Measurements from ENCODE around the gene STAT5B.
"Not testable (repeated sequence)": the region's sequence is repeated elsewhere in the genome, so short reads cannot be mapped to it uniquely, and the experiment has no call there.

The STAT5B gene

GRCh38 chr17:42240201-42240600 is 36.0 kb downstream of the STAT5B start:
- TF ChIP-seq CTCF (IDR thresholded peaks at IDR 0.05), result no peak
- H3K9ac ChIP-seq, result no peak overlapping the region
- no peak overlapping the region for H3K4me2 ChIP-seq (ENCODE audit: low read length)
- no peaks in the 10 kb centered on the region for H3K36me3 ChIP-seq (ENCODE audit: control insufficient read depth, insufficient read depth, low read length)
- H3K9me3 ChIP-seq (ENCODE audit: control insufficient read depth, low read length), result no peaks in the 10 kb centered on the region
- H3K4me1 ChIP-seq, result no peaks in the 10 kb centered on the region
- H2AFZ ChIP-seq, result no peak overlapping the region
- no peak overlapping the region for H3K27ac ChIP-seq
- H3K27me3 ChIP-seq (ENCODE audit: control insufficient read depth, insufficient read depth, low read length), result no peaks in the 10 kb centered on the region
- no peak overlapping the region for H3K4me3 ChIP-seq (ENCODE audit: low read depth, low read length)
- peaks cover 54% of the 10 kb centered on the region for H3K79me2 ChIP-seq

- not testable (repeated sequence) for H3K9ac ChIP-seq; H3K36me3 ChIP-seq (ENCODE audit: control insufficient read depth, insufficient read depth, low read length); H3K4me2 ChIP-seq (ENCODE audit: low read length); H3K4me1 ChIP-seq; H3K9me3 ChIP-seq (ENCODE audit: control insufficient read depth, low read length); H3K4me3 ChIP-seq (ENCODE audit: low read depth, low read length); H2AFZ ChIP-seq; H3K27ac ChIP-seq; H3K27me3 ChIP-seq (ENCODE audit: control insufficient read depth, insufficient read depth, low read length)
- peaks cover 54% of the 10 kb centered on the region for H3K79me2 ChIP-seq
These were observed 36.6 kb downstream of the STAT5B start for GRCh38 chr17:42239576-42239975.

- Histone ChIP-seq H3K27ac (no peak overlapping the region), H3K9me3 (ENCODE audit: control insufficient read depth, low read length) (no peaks in the 10 kb centered on the region), H2AFZ (no peak overlapping the region), H3K27me3 (ENCODE audit: control insufficient read depth, insufficient read depth, low read length) (no peaks in the 10 kb centered on the region), H3K4me3 (ENCODE audit: low read depth, low read length) (no peak overlapping the region), H3K4me1 (peaks cover 2% of the 10 kb centered on the region), H3K36me3 (ENCODE audit: control insufficient read depth, insufficient read depth, low read length) (no peaks in the 10 kb centered on the region), H3K4me2 (ENCODE audit: low read length) (no peak overlapping the region), H3K79me2 (peaks cover 47% of the 10 kb centered on the region), H3K9ac (no peak overlapping the region)
- no peak for TF ChIP-seq CTCF (IDR thresholded peaks at IDR 0.05)
These were observed 39.4 kb downstream of the STAT5B start for GRCh38 chr17:42236760-42237159.

- Histone ChIP-seq H3K9ac (no peak overlapping the region), H3K36me3 (ENCODE audit: control insufficient read depth, insufficient read depth, low read length) (no peaks in the 10 kb centered on the region), H3K4me3 (ENCODE audit: low read depth, low read length) (no peak overlapping the region), H3K9me3 (ENCODE audit: control insufficient read depth, low read length) (no peaks in the 10 kb centered on the region), H3K27me3 (ENCODE audit: control insufficient read depth, insufficient read depth, low read length) (no peaks in the 10 kb centered on the region), H3K4me1 (peaks cover 2% of the 10 kb centered on the region), H3K27ac (no peak overlapping the region), H2AFZ (no peak overlapping the region), H3K79me2 (peaks cover 30% of the 10 kb centered on the region), H3K4me2 (ENCODE audit: low read length) (no peak overlapping the region)
- no peak for TF ChIP-seq CTCF (IDR thresholded peaks at IDR 0.05)
These were observed 42.2 kb downstream of the STAT5B start for GRCh38 chr17:42233994-42234393.

GRCh38 chr17:42233156-42233555 is 43.0 kb downstream of the STAT5B start:
- H3K4me3 ChIP-seq (ENCODE audit: low read depth, low read length), result no peak overlapping the region
- H3K27me3 ChIP-seq (ENCODE audit: control insufficient read depth, insufficient read depth, low read length), result no peaks in the 10 kb centered on the region
- no peak overlapping the region for H3K4me2 ChIP-seq (ENCODE audit: low read length)
- H3K79me2 ChIP-seq, result peaks cover 22% of the 10 kb centered on the region
- no peak overlapping the region for H3K9ac ChIP-seq
- TF ChIP-seq CTCF (IDR thresholded peaks at IDR 0.05), result no peak
- H3K9me3 ChIP-seq (ENCODE audit: control insufficient read depth, low read length), result no peaks in the 10 kb centered on the region
- peaks cover 2% of the 10 kb centered on the region for H3K4me1 ChIP-seq
- H3K36me3 ChIP-seq (ENCODE audit: control insufficient read depth, insufficient read depth, low read length), result no peaks in the 10 kb centered on the region
- H3K27ac ChIP-seq, result no peak overlapping the region
- no peak overlapping the region for H2AFZ ChIP-seq
